H9 (cell line): ENCODE data around the gene ZNF385B. TPM values are rescaled to one million over a fixed set of nuclear protein-coding genes. Genes with fewer than 3 reads are reported as not detected.

Experiments
- DNase-seq: peaks from one replicate; pipeline ENCODE4 v3.0.0-alpha.2; 2017
- H2AFZ ChIP-seq: one replicate; pipeline ENCODE4 v1.6.1; 2013; ENCODE audit warnings: mild to moderate bottlenecking, low read length, control low read depth, moderate library complexity
- H2AK5ac ChIP-seq: 2 replicates; pipeline ENCODE4 v1.6.1; 2013; ENCODE audit warnings: low read length, control low read depth, mixed read lengths; ENCODE audit not compliant: insufficient read length
- H2BK120ac ChIP-seq: one replicate; pipeline ENCODE4 v1.6.1; 2013; ENCODE audit warnings: low read depth, mild to moderate bottlenecking, low read length, control low read depth, inconsistent platforms; ENCODE audit not compliant: poor library complexity, severe bottlenecking
- H2BK12ac ChIP-seq: 2 replicates; pipeline ENCODE4 v1.6.1; 2013; ENCODE audit warnings: low read length, control low read depth, mixed read lengths, low read depth; ENCODE audit not compliant: insufficient read length
- H2BK15ac ChIP-seq: 2 replicates; pipeline ENCODE4 v1.6.1; 2013; ENCODE audit warnings: low read depth, low read length, control low read depth
- H2BK20ac ChIP-seq: one replicate; pipeline ENCODE4 v1.6.1; 2013; ENCODE audit warnings: low read depth, mild to moderate bottlenecking, low read length, control low read depth, inconsistent platforms; ENCODE audit not compliant: poor library complexity, severe bottlenecking
- H2BK5ac ChIP-seq: 2 replicates; pipeline ENCODE4 v1.6.1; 2013; ENCODE audit warnings: low read length, control low read depth, mixed read lengths; ENCODE audit not compliant: insufficient read length
- H3K14ac ChIP-seq: 2 replicates; pipeline ENCODE4 v1.6.1; 2013; ENCODE audit warnings: low read length, control low read depth; ENCODE audit not compliant: insufficient read depth
- H3K18ac ChIP-seq: 2 replicates; pipeline ENCODE4 v1.6.1; 2013; ENCODE audit warnings: low read depth, mild to moderate bottlenecking, mixed read lengths, low read length, control low read depth; ENCODE audit not compliant: insufficient read length
- H3K23ac ChIP-seq: 2 replicates; pipeline ENCODE4 v1.6.1; 2013; ENCODE audit warnings: low read length, control low read depth, mixed read lengths, low read depth; ENCODE audit not compliant: insufficient read length
- H3K23me2 ChIP-seq: 2 replicates; pipeline ENCODE4 v1.6.1; 2013; ENCODE audit warnings: low read depth, mild to moderate bottlenecking, mixed read lengths, low read length, control low read depth; ENCODE audit not compliant: insufficient read length, poor library complexity, severe bottlenecking
- H3K27ac ChIP-seq: 2 replicates; pipeline ENCODE4 v1.5.1; 2013; ENCODE audit warnings: low read length, control low read depth, mixed read lengths, low read depth; ENCODE audit not compliant: insufficient read length
- H3K27me3 ChIP-seq: 2 replicates; pipeline ENCODE4 v1.6.1; 2013; ENCODE audit warnings: low read length, control low read depth, inconsistent platforms; ENCODE audit not compliant: insufficient read depth
- H3K4ac ChIP-seq: 2 replicates; pipeline ENCODE4 v1.6.1; 2013; ENCODE audit warnings: low read depth, mild to moderate bottlenecking, control low read depth, inconsistent platforms, low read length, moderate library complexity
- H3K4me1 ChIP-seq: 2 replicates; pipeline ENCODE4 v1.6.1; 2013; ENCODE audit warnings: low read length, control low read depth, inconsistent platforms; ENCODE audit not compliant: insufficient read depth
- H3K4me2 ChIP-seq: 2 replicates; pipeline ENCODE4 v1.6.1; 2013; ENCODE audit warnings: low read length, control low read depth, mixed read lengths; ENCODE audit not compliant: insufficient read length, insufficient read depth
- H3K56ac ChIP-seq: 2 replicates; pipeline ENCODE4 v1.6.1; 2013; ENCODE audit warnings: low read depth, mild to moderate bottlenecking, mixed read lengths, low read length, control low read depth; ENCODE audit not compliant: insufficient read length
- H3K79me1 ChIP-seq: 2 replicates; pipeline ENCODE4 v1.6.1; 2013; ENCODE audit warnings: low read depth, mild to moderate bottlenecking, moderate library complexity, low read length, control low read depth, inconsistent platforms; ENCODE audit not compliant: insufficient read depth, poor library complexity, severe bottlenecking
- H3K79me2 ChIP-seq: 2 replicates; pipeline ENCODE4 v1.6.1; 2013; ENCODE audit warnings: low read length, control low read depth, inconsistent platforms; ENCODE audit not compliant: insufficient read depth
- H3K9ac ChIP-seq: 2 replicates; pipeline ENCODE4 v1.6.1; 2013; ENCODE audit warnings: low read length, control low read depth, mixed read lengths; ENCODE audit not compliant: insufficient read length; ENCODE audit errors: extremely low read depth
- H3K9me3 ChIP-seq: one replicate; pipeline ENCODE4 v1.6.1; 2013; ENCODE audit warnings: low read depth, low read length, inconsistent platforms; ENCODE audit not compliant: control insufficient read depth
- H3T11ph ChIP-seq: one replicate; pipeline ENCODE4 v1.6.1; 2013; ENCODE audit warnings: mild to moderate bottlenecking, low read length, control low read depth, inconsistent platforms
- H4K20me1 ChIP-seq: one replicate; pipeline ENCODE4 v1.6.1; 2013; ENCODE audit not compliant: control insufficient read depth, insufficient read length, insufficient read depth
- H4K5ac ChIP-seq: 2 replicates; pipeline ENCODE4 v1.6.1; 2013; ENCODE audit warnings: low read depth, mild to moderate bottlenecking, mixed read lengths, low read length, control low read depth; ENCODE audit not compliant: insufficient read length
- H4K8ac ChIP-seq: replicated peaks from 2 replicates; pipeline ENCODE4 v1.6.1; 2013; ENCODE audit warnings: low read length, control low read depth, mixed read lengths, low read depth; ENCODE audit not compliant: insufficient read length
- H4K91ac ChIP-seq: 2 replicates; pipeline ENCODE4 v1.6.1; 2013; ENCODE audit warnings: low read depth, mild to moderate bottlenecking, moderate library complexity, mixed read lengths, low read length, control low read depth; ENCODE audit not compliant: insufficient read length
- H3K27ac Mint-ChIP-seq, 3 experiments: 2 replicates in 2 of 3; 3 replicates in 1 of 3; pipeline ENCODE4 v1.8.0; 2020 to 2021; ENCODE audit warnings: mixed read lengths in 3 of 3, mild to moderate bottlenecking in 1 of 3, moderate library complexity in 1 of 3
- H3K27me3 Mint-ChIP-seq: 2 replicates; pipeline ENCODE4 v1.8.0; 2021; ENCODE audit warnings: low read depth, mild to moderate bottlenecking, moderate library complexity, mixed read lengths
- H3K36me3 Mint-ChIP-seq, 3 experiments: 2 replicates in 2 of 3; 3 replicates in 1 of 3; pipeline ENCODE4 v1.8.0; 2020 to 2021; ENCODE audit warnings: low read depth in 3 of 3, mixed read lengths in 3 of 3; ENCODE audit not compliant: insufficient read depth in 1 of 3
- H3K4me1 Mint-ChIP-seq, 2 experiments: 2 replicates each; pipeline ENCODE4 v1.8.0; 2020; ENCODE audit warnings: mixed read lengths in 2 of 2
- H3K4me3 Mint-ChIP-seq, 2 experiments: 2 replicates in 1 of 2; 3 replicates in 1 of 2; pipeline ENCODE4 v1.8.0; 2020 to 2021; ENCODE audit warnings: mild to moderate bottlenecking in 2 of 2, mixed read lengths in 2 of 2, moderate library complexity in 1 of 2
- H3K9me3 Mint-ChIP-seq, 2 experiments: 2 replicates in 1 of 2; 3 replicates in 1 of 2; pipeline ENCODE4 v1.8.0; 2020; ENCODE audit warnings: mild to moderate bottlenecking in 2 of 2, mixed read lengths in 2 of 2, moderate library complexity in 1 of 2
- WGBS: extraction: QIAGEN DNeasy Blood & Tissue Kit; methylation state at CpG from one replicate; pipeline ENCODE4 v1.1.7; 2013; ENCODE audit warnings: missing lambda C conversion rate, low lambda C conversion rate, mixed read lengths; ENCODE audit not compliant: insufficient read length; ENCODE audit errors: extremely low coverage; 5-methylcytosine and 5-hydroxymethylcytosine counted together
- total RNA-seq: library from RNA; stranded (reverse); gene quantifications from 2 replicates; pipeline ENCODE4 v1.2.1, GENCODE V29; 2021
- TF ChIP-seq, protein P1 (sequence below): fragments of 200-600 bp; sonication (generic); conservative IDR thresholded peaks from 3 replicates; pipeline ENCODE4 v1.8.0; 2021; ENCODE audit warnings: antibody characterized with exemption, mild to moderate bottlenecking

ZNF385B gene
- total RNA-seq, 1 experiment from 2014 or later: 2.1 TPM

DNA sequence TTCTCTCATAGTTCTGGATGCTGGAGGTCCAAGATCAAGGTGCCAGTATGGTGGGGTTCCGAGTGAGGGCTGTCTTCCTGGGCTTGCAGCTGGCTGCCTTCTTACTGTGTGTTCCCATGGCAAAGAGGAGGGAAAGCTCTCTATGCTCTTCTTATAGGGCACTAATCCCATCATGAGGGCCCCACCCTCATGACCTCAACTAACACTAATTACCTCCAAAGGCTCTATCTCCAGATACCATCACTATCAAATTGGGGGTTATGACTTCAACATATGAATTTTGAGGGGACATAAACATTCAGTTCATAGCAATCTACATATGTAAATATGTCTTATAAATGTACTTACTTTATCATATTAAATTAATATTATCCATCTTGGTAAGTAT lies 322.3 kb downstream of the ZNF385B start:
- no peak overlapping the region for H3K9ac ChIP-seq
- Mint-ChIP-seq H3K27ac (no peak overlapping the region), H3K27me3 (no peaks in the 10 kb centered on the region), H3K4me1 (peaks cover 8 to 9% of the 10 kb centered on the region in 2 experiments), H3K4me3 (no peak overlapping the region), H3K9me3 (peaks cover 4 to 5% of the 10 kb centered on the region in 2 experiments; a peak in 4 of 5 replicates), H3K36me3 (peaks cover 3 to 6% (median 4%) of the 10 kb centered on the region in 3 experiments; a peak in 3 of 7 replicates)
- H3K4me2 ChIP-seq: no peak overlapping the region
- H4K20me1 ChIP-seq: no peaks in the 10 kb centered on the region
- no peak overlapping the region for H2BK20ac ChIP-seq
- no peaks in the 10 kb centered on the region for H3K4me1 ChIP-seq
- DNase-seq: no peak
- no peak overlapping the region for H3K4ac ChIP-seq
- H3K23me2 ChIP-seq: no peaks in the 10 kb centered on the region
- H3K9me3 ChIP-seq: no peaks in the 10 kb centered on the region
- no peak overlapping the region for H4K91ac ChIP-seq
- no peaks in the 10 kb centered on the region for H3K27me3 ChIP-seq
- H2BK12ac ChIP-seq: no peak overlapping the region
- H2BK5ac ChIP-seq: no peak overlapping the region
- no peak overlapping the region for H3T11ph ChIP-seq
- H3K56ac ChIP-seq: no peak overlapping the region
- no CpG with 5 or more reads among the region's 1 CpG for WGBS
- H3K79me1 ChIP-seq: no peaks in the 10 kb centered on the region
- no peak overlapping the region for H3K18ac ChIP-seq
- no peak overlapping the region for H3K27ac ChIP-seq
- no peak overlapping the region for H3K14ac ChIP-seq
- no peak overlapping the region for H2BK15ac ChIP-seq
- H2AFZ ChIP-seq: no peak overlapping the region
- no peak overlapping the region for H4K8ac ChIP-seq
- no peak overlapping the region for H2AK5ac ChIP-seq
- no peak overlapping the region for H2BK120ac ChIP-seq
- no peak overlapping the region for H4K5ac ChIP-seq
- H3K23ac ChIP-seq: no peak overlapping the region
- TF ChIP-seq, protein P1, sequence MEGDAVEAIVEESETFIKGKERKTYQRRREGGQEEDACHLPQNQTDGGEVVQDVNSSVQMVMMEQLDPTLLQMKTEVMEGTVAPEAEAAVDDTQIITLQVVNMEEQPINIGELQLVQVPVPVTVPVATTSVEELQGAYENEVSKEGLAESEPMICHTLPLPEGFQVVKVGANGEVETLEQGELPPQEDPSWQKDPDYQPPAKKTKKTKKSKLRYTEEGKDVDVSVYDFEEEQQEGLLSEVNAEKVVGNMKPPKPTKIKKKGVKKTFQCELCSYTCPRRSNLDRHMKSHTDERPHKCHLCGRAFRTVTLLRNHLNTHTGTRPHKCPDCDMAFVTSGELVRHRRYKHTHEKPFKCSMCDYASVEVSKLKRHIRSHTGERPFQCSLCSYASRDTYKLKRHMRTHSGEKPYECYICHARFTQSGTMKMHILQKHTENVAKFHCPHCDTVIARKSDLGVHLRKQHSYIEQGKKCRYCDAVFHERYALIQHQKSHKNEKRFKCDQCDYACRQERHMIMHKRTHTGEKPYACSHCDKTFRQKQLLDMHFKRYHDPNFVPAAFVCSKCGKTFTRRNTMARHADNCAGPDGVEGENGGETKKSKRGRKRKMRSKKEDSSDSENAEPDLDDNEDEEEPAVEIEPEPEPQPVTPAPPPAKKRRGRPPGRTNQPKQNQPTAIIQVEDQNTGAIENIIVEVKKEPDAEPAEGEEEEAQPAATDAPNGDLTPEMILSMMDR: no peak
- no peaks in the 10 kb centered on the region for H3K79me2 ChIP-seq
